GM12801 (cell line): Measurements from ENCODE around the gene RELL1.

Experiments
- CTCF ChIP-seq: IDR thresholded peaks from one replicate; pipeline ENCODE4 v1.5.1; 2011; ENCODE audit warnings: control low read depth; ENCODE audit not compliant: insufficient read length; ENCODE audit errors: extremely low read depth

The RELL1 gene

GRCh38 chr4:37644962-37645361, 41.2 kb downstream of the RELL1 start:
- no peak for TF ChIP-seq CTCF

- no peak for TF ChIP-seq CTCF
Observed at GRCh38 chr4:37641886-37642849, 44.0 kb downstream of the RELL1 start.

GRCh38 chr4:37641352-37641751, 44.8 kb downstream of the RELL1 start:
- TF ChIP-seq CTCF, result no peak

- TF ChIP-seq CTCF, result no peak
Observed at GRCh38 chr4:37639551-37640285, 46.5 kb downstream of the RELL1 start.

- no peak for TF ChIP-seq CTCF
Observed at GRCh38 chr4:37635155-37635554, 51.0 kb downstream of the RELL1 start.

GRCh38 chr4:37634180-37634579, 52.0 kb downstream of the RELL1 start:
- TF ChIP-seq CTCF, result no peak

GRCh38 chr4:37632836-37633235, 53.3 kb downstream of the RELL1 start:
- TF ChIP-seq CTCF, result no peak
